Panc1 (cell line): ENCODE data around the gene IKBIP. TPM values are rescaled to one million over a fixed set of nuclear protein-coding genes. Genes with fewer than 3 reads are reported as not detected.
"Not testable (repeated sequence)": the region's sequence is repeated elsewhere in the genome, so short reads cannot be mapped to it uniquely, and the experiment has no call there.

Experiments
- ATAC-seq: fragments of 200-7000 bp; cut with Tn5 transposase; 2 replicates; pipeline ENCODE4 v1.9.1; 2020; ENCODE audit warnings: mild to moderate bottlenecking, moderate library complexity
- BruUV-seq: library from RNA; stranded (reverse); fragments of 400-500 nt; replicated peaks from 2 replicates; lab custom pipeline; 2021; lab: Mats Ljungman, UMichigan
- CTCF ChIA-PET: fragments of 300-600 bp; sonication (Branson Sonifier 250); formaldehyde crosslinking; loops from one replicate; lab custom pipeline; 2022; ENCODE audit warnings: antibody characterized with exemption; lab: Charles Lee
- POLR2A ChIA-PET: fragments of 300-600 bp; sonication (Branson Sonifier 250); formaldehyde crosslinking; loops from one replicate; lab custom pipeline; 2022; ENCODE audit warnings: antibody characterized with exemption; lab: Charles Lee
- DNase-seq: peaks from one replicate; pipeline ENCODE4 v3.0.0-alpha.2; 2010; ENCODE audit warnings: low read depth, low spot score
- H3K27ac ChIP-seq: 2 replicates; pipeline ENCODE4 v1.5.1; 2011; ENCODE audit warnings: mild to moderate bottlenecking, low read length, inconsistent platforms
- H3K27me3 ChIP-seq: fragments of 200-500 bp; sonication (Bioruptor generic); 2 replicates; pipeline ENCODE4 v1.6.0; 2014; ENCODE audit warnings: low read length, inconsistent platforms; ENCODE audit not compliant: control insufficient read depth, insufficient read depth
- H3K36me3 ChIP-seq: fragments of 200-500 bp; sonication (Bioruptor generic); 2 replicates; pipeline ENCODE4 v1.5.1; 2014; ENCODE audit warnings: inconsistent platforms, mild to moderate bottlenecking, low read length, moderate library complexity; ENCODE audit not compliant: control insufficient read depth, insufficient read depth
- H3K4me1 ChIP-seq: 2 replicates; pipeline ENCODE4 v1.5.1; 2011; ENCODE audit warnings: inconsistent platforms, mild to moderate bottlenecking, low read length, moderate library complexity; ENCODE audit not compliant: control insufficient read depth, insufficient read depth
- H3K4me3 ChIP-seq, 2 experiments: 2 replicates each; pipeline ENCODE4 v1.5.1; 2011 to 2012; ENCODE audit warnings: low read depth in 2 of 2, low read length in 2 of 2, mild to moderate bottlenecking in 2 of 2, inconsistent platforms in 1 of 2, moderate library complexity in 1 of 2
- H3K9me3 ChIP-seq: fragments of 200-500 bp; sonication (Bioruptor generic); 2 replicates; pipeline ENCODE4 v1.5.1; 2014; ENCODE audit warnings: low read depth, mild to moderate bottlenecking, inconsistent platforms, low read length, moderate library complexity; ENCODE audit not compliant: control insufficient read depth, insufficient read depth
- POLR2AphosphoS5 ChIP-seq: IDR thresholded peaks from 2 replicates; pipeline ENCODE4 v1.6.1; 2012; ENCODE audit warnings: mild to moderate bottlenecking, low read depth, low read length, moderate library complexity
- SIN3A ChIP-seq: IDR thresholded peaks from 2 replicates; pipeline ENCODE4 v1.6.1; 2012; ENCODE audit warnings: low read depth, mild to moderate bottlenecking, low read length, moderate library complexity, borderline replicate concordance; ENCODE audit not compliant: insufficient read depth
- TCF7L2 ChIP-seq: IDR thresholded peaks from 2 replicates; pipeline ENCODE4 v1.6.1; 2011; ENCODE audit warnings: mild to moderate bottlenecking, low read depth, low read length, inconsistent platforms
- in situ Hi-C: cut with HindIII; loops from 2 replicates; pipeline ENCODE4 v1.10.0; 2016; ENCODE audit warnings: low sequenced_read_pairs, low pct_unique_long_range_greater_than_20kb
- intact Hi-C: fragments of 100-400 bp; cut with micrococcal nuclease; formaldehyde crosslinking; loops from one replicate; pipeline ENCODE4 v1.10.0; 2022; ENCODE audit not compliant: unreplicated experiment
- total RNA-seq: library from RNA; stranded (reverse); gene quantifications from one replicate; pipeline ENCODE4 v1.2.1, GENCODE V29; 2021; ENCODE audit not compliant: unreplicated experiment
- TF ChIP-seq, protein P1 (sequence below): fragments of 450-650 bp; IDR thresholded peaks from 2 replicates; pipeline ENCODE4 v1.5.1; 2017; ENCODE audit warnings: mild to moderate bottlenecking
- TF ChIP-seq, protein P2 (sequence below), 2 experiments: IDR thresholded peaks; 2 replicates each; pipeline ENCODE4 v1.6.1; 2011 to 2012; ENCODE audit warnings: low read depth in 2 of 2, control low read depth in 1 of 2, low read length in 1 of 2, mild to moderate bottlenecking in 1 of 2, moderate library complexity in 1 of 2; ENCODE audit not compliant: insufficient read depth in 1 of 2

The IKBIP gene
- total RNA-seq, 1 experiment from 2014 or later: 33.7 TPM

DNA sequence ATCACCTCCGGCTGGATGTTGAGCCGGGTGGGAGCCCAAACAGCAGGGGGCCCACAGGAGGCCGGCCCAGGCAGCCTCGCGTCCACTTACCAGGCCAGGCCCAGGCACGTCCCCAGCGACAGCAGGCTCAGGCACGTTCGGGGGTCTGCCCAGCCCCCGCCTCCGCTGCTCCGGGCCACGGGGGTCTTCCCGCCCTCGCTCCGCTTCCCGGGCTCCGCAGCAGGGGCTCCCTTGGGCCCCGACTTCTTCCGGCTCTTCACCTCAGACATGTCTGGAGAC is 216 bp downstream of the IKBIP start:
- intact Hi-C loops: no loop called here
- ChIA-PET POLR2A (interaction anchor here (0.5 to 0.7 kb wide), 2 partner anchors 13 to 51 kb away, joined by 3 to 4 read pairs; partner anchors contain the start of gene SLC25A3), CTCF (no interaction called here)
- TF ChIP-seq, protein P1, sequence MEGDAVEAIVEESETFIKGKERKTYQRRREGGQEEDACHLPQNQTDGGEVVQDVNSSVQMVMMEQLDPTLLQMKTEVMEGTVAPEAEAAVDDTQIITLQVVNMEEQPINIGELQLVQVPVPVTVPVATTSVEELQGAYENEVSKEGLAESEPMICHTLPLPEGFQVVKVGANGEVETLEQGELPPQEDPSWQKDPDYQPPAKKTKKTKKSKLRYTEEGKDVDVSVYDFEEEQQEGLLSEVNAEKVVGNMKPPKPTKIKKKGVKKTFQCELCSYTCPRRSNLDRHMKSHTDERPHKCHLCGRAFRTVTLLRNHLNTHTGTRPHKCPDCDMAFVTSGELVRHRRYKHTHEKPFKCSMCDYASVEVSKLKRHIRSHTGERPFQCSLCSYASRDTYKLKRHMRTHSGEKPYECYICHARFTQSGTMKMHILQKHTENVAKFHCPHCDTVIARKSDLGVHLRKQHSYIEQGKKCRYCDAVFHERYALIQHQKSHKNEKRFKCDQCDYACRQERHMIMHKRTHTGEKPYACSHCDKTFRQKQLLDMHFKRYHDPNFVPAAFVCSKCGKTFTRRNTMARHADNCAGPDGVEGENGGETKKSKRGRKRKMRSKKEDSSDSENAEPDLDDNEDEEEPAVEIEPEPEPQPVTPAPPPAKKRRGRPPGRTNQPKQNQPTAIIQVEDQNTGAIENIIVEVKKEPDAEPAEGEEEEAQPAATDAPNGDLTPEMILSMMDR: no peak; the same call in 1 of the 2 replicates
- TF ChIP-seq SIN3A: 0 out of 2 replicates have a peak, but pooled peaks have one; percentile 26
- H3K9me3 ChIP-seq: no peaks in the 10 kb centered on the region
- H3K4me1 ChIP-seq: no peaks in the 10 kb centered on the region; the same call in none of the 2 replicates
- no TSS peak for BruUV-seq
- ATAC-seq (peak; percentile 69), DNase-seq (no peak)
- H3K4me3 ChIP-seq: peak overlapping the region; percentile 86 to 87
- H3K27me3 ChIP-seq: no peaks in the 10 kb centered on the region
- peaks cover 5% of the 10 kb centered on the region for H3K36me3 ChIP-seq
- in situ Hi-C loops: no loop called here
- peak overlapping the region; percentile 79 for H3K27ac ChIP-seq

DNA sequence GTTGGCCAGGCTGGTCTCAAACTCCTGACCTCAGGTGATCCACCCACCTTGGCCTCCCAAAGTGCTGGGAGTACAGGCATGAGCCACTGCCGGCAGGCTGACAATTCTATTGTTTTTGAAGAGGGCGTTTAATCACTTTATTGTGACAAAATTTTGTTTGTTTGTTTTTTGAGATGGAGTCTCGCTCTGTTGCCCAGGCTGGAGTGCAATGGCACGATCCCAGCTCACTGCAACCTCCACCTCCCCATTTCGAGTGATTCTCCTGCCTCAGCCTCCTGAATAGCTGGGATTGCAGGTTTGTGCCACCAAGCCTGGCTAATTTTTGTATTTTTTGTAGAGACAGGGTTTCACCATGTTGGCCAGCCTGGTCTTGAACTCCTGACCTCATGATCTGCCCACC is 1.8 kb downstream of the IKBIP start:
- H3K27me3 ChIP-seq, H3K36me3 ChIP-seq, H3K9me3 ChIP-seq, BruUV-seq, in situ Hi-C loops, CTCF ChIA-PET, intact Hi-C loops, ATAC-seq, H3K4me1 ChIP-seq, DNase-seq: not testable (repeated sequence)
- Histone ChIP-seq H3K4me3 (peak overlapping the region; percentile 86 to 87; a peak in 3 of 4 replicates), H3K27ac (0 out of 2 replicates have a peak overlapping the region, but pooled peaks have one; percentile 79)
- POLR2A ChIA-PET: interaction anchor here (0.7 kb wide), 1 partner anchor 25 kb away, joined by 10 read pairs; no protein-coding TSS in a partner anchor

DNA sequence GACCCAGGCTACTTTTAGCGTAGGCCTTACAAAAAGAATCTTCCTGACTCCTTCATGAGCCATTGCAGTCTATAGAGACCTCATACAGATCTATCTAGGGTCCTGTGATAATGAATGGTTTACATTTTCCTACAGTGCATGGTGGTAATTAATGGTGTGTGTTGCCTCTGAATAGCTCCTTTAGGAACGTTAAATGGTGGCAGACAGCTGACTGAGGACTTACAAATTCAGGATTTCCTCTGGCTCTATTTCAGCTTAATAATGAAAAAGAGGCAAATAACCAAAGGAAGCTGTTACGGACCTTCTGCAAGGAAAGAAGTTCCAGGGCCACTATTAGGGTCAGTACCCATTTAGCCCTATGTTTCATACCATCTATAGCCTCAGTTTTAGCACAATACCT is 5.1 kb downstream of the IKBIP start:
- peaks cover 11% of the 10 kb centered on the region for H3K4me1 ChIP-seq
- DNase-seq (no peak), ATAC-seq (no peak)
- no peak overlapping the region for H3K27ac ChIP-seq
- TF ChIP-seq, protein P1: no peak
- TF ChIP-seq TCF7L2: no peak
- no peak for TF ChIP-seq POLR2AphosphoS5
- TF ChIP-seq SIN3A: no peak
- TF ChIP-seq, protein P2, sequence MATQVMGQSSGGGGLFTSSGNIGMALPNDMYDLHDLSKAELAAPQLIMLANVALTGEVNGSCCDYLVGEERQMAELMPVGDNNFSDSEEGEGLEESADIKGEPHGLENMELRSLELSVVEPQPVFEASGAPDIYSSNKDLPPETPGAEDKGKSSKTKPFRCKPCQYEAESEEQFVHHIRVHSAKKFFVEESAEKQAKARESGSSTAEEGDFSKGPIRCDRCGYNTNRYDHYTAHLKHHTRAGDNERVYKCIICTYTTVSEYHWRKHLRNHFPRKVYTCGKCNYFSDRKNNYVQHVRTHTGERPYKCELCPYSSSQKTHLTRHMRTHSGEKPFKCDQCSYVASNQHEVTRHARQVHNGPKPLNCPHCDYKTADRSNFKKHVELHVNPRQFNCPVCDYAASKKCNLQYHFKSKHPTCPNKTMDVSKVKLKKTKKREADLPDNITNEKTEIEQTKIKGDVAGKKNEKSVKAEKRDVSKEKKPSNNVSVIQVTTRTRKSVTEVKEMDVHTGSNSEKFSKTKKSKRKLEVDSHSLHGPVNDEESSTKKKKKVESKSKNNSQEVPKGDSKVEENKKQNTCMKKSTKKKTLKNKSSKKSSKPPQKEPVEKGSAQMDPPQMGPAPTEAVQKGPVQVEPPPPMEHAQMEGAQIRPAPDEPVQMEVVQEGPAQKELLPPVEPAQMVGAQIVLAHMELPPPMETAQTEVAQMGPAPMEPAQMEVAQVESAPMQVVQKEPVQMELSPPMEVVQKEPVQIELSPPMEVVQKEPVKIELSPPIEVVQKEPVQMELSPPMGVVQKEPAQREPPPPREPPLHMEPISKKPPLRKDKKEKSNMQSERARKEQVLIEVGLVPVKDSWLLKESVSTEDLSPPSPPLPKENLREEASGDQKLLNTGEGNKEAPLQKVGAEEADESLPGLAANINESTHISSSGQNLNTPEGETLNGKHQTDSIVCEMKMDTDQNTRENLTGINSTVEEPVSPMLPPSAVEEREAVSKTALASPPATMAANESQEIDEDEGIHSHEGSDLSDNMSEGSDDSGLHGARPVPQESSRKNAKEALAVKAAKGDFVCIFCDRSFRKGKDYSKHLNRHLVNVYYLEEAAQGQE (IDR thresholded peaks at IDR 0.05; ENCODE audit: insufficient read depth in 1 of 2, low read depth in 2 of 2, low read length in 1 of 2): no peak
- BruUV-seq: no TSS peak
- H3K9me3 ChIP-seq: no peaks in the 10 kb centered on the region
- POLR2A ChIA-PET: no interaction called here
- intact Hi-C loops (no loop called here), in situ Hi-C loops (no loop called here)
- H3K27me3 ChIP-seq: no peaks in the 10 kb centered on the region
- H3K36me3 ChIP-seq: peaks cover 2% of the 10 kb centered on the region; the same call in 1 of the 2 replicates
- H3K4me3 ChIP-seq: no peak overlapping the region
- CTCF ChIA-PET: interaction anchor here (0.5 to 0.7 kb wide), 2 partner anchors 9 to 148 kb away, joined by 3 to 6 read pairs; no protein-coding TSS in a partner anchor
